Jurkat, Clone E6-1 (cell line): ENCODE results near the gene TSPAN9.

Source experiments
- DNase-seq: peaks from one replicate; pipeline ENCODE4 v3.0.0-alpha.2; 2011; ENCODE audit warnings: low read depth, low spot score
- H3K4me3 ChIP-seq: 2 replicates; pipeline ENCODE4 v1.5.1; 2011; ENCODE audit warnings: mild to moderate bottlenecking, low read length, control low read depth, moderate library complexity

Gene TSPAN9

GRCh38 chr12:3116106-3116844, 39.1 kb downstream of the TSPAN9 start:
- DNase-seq: no peak
- H3K4me3 ChIP-seq: no peak overlapping the region

GRCh38 chr12:3117144-3117581, 40.0 kb downstream of the TSPAN9 start:
- no peak for DNase-seq
- H3K4me3 ChIP-seq: no peak overlapping the region

GRCh38 chr12:3117591-3118015, 40.4 kb downstream of the TSPAN9 start:
- no peak overlapping the region for H3K4me3 ChIP-seq
- DNase-seq: no peak

GRCh38 chr12:3119192-3119755, 42.1 kb downstream of the TSPAN9 start:
- no peak for DNase-seq
- no peak overlapping the region for H3K4me3 ChIP-seq

GRCh38 chr12:3119756-3120601, 42.8 kb downstream of the TSPAN9 start:
- no peak for DNase-seq
- H3K4me3 ChIP-seq: no peak overlapping the region

GRCh38 chr12:3120701-3121100, 43.5 kb downstream of the TSPAN9 start:
- no peak for DNase-seq
- no peak overlapping the region for H3K4me3 ChIP-seq

- no peak for DNase-seq
- no peak overlapping the region for H3K4me3 ChIP-seq
Observed at GRCh38 chr12:3122841-3123678, 45.9 kb downstream of the TSPAN9 start.

- no peak for DNase-seq
- H3K4me3 ChIP-seq: no peak overlapping the region
Observed at GRCh38 chr12:3123729-3124128, 46.5 kb downstream of the TSPAN9 start.

GRCh38 chr12:3124917-3125316, 47.7 kb downstream of the TSPAN9 start:
- DNase-seq: no peak
- no peak overlapping the region for H3K4me3 ChIP-seq

GRCh38 chr12:3125674-3126073, 48.5 kb downstream of the TSPAN9 start:
- H3K4me3 ChIP-seq: no peak overlapping the region
- no peak for DNase-seq

GRCh38 chr12:3127832-3128231, 50.7 kb downstream of the TSPAN9 start:
- H3K4me3 ChIP-seq: no peak overlapping the region
- no peak for DNase-seq

- no peak for DNase-seq
- no peak overlapping the region for H3K4me3 ChIP-seq
Observed at GRCh38 chr12:3128498-3129293, 51.5 kb downstream of the TSPAN9 start.

GRCh38 chr12:3129301-3130056, 52.3 kb downstream of the TSPAN9 start:
- no peak overlapping the region for H3K4me3 ChIP-seq
- DNase-seq: peak; percentile 76

GRCh38 chr12:3130057-3130830, 53.1 kb downstream of the TSPAN9 start:
- H3K4me3 ChIP-seq: no peak overlapping the region
- DNase-seq: no peak

- no peak for DNase-seq
- H3K4me3 ChIP-seq: no peak overlapping the region
Observed at GRCh38 chr12:3131129-3131528, 54.0 kb downstream of the TSPAN9 start.

GRCh38 chr12:3132636-3133404, 55.6 kb downstream of the TSPAN9 start:
- no peak overlapping the region for H3K4me3 ChIP-seq
- DNase-seq: no peak
